Endothelial cell of hepatic sinusoid (primary cell): ENCODE results near the gene IRX6.

Source experiments
- in situ Hi-C: cut with HindIII; loops from 2 replicates; pipeline ENCODE4 v1.10.0; 2017; ENCODE audit warnings: low sequenced_read_pairs

IRX6 gene

DNA sequence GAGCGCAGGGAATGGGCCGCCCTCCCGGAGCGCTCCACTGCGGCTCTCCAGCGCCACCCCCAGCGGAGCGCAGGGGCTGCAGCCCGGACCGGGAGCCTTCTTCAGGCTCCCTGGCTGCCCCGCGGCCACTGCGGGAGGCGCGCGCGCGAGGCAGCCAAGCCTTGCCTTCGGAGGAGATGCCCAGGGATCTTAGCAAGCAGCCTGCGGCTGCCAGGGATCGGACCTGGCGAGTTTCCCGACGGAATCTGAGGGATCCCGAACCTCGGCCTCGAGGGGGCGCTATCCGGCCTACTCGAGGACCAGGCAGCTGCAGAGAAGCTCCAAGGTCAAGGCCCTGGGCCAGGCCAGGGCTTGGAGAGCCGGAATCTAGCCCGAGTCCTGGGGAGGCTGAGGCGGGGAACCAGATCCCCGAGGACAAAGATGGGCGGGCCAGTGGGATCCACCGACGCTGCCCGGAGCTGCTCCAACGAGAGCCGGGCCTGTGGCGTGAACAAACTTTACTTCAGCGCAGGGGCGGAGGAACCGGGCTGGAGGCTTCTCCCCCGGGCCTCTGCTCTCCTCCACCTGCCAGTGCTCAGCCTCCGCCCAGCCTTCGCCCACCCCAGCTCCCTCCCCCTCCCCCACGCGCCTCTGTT, at the start of gene IRX6:
TSS of gene IRX6 (plus strand) at position 567 of the 635 bp plus-strand sequence. CDS start 889 bp downstream, outside the sequence.
- in situ Hi-C loops, result no loop called here

DNA sequence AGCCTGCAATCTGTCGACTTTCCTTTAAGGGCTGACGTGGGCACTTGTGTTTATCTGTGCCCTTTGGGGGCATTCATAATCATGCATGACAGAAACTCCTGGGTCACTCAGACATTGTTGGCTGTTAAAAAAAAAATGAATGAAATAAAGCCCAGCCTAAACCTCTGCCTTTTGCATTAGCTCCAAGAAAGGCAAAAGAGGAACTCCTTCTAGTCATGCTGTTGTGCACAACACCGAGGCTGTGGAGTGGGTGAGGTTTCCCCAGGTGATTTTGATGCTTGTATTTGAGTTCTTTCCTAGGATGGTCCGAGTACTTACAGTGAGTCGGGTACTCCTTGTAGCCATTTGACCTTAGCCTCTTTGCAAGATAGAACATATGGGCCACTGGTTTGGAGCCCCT, 49.6 kb upstream of the IRX6 start:
- in situ Hi-C loops, result no loop called here

DNA sequence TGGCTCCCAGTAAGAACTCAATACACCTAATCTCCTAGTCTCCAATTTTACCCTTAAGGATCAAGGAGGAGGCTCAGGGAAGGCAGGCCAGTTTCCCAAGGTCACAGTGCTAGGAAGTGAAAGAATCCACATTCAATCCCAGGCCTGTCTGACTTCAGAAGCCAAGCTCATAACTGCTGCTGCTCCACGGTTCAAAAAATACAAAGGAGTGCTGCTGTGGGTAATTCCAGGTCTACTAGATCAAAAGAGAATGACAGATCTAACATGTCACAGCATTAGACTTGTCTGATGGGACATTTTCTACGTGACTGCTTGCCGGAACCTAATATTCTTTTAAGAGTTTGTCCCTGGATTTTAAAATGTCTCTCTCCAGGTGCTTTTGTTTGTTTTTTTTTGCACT, 48.8 kb upstream of the IRX6 start:
- in situ Hi-C loops, result no loop called here

DNA sequence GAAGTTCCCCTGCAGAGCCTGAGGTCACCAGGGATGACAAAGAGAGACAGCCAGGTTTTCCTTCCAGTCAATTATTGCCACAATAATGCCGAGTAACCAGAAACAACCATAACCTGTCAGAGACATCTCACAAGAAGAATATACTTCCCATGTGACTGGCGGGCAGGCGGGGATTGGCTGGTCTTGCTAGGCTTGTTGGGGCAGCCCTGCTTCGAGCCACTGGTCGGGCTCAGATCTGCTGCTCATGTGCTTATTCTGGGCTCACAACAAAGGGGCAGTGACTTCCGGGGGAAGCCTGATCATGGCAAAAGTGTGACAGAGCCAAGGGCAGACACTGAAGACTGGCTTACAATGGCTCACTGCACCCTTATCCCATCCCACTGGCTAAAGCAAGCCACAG, 48.1 kb upstream of the IRX6 start:
- in situ Hi-C loops, result no loop called here

DNA sequence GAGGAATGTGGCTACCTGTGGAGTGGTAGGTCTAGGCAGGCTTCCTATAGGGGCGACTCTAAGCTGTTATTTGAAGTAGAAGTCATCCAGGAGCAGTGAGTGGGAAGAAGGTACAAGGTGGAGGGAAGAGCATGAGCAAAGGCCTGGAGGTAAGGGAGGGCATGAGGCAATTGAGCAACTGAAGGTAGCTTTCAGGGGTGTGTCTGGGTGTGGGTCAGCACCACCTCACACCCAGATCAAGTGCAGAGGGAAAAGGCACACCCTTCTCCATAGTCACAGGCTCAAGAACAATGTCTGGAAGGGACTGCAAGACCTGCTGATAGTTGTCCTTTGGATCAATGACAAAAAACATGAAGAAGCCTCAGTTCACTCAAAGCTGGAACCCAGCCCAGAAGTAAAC, 46.5 kb upstream of the IRX6 start:
- in situ Hi-C loops, result no loop called here

DNA sequence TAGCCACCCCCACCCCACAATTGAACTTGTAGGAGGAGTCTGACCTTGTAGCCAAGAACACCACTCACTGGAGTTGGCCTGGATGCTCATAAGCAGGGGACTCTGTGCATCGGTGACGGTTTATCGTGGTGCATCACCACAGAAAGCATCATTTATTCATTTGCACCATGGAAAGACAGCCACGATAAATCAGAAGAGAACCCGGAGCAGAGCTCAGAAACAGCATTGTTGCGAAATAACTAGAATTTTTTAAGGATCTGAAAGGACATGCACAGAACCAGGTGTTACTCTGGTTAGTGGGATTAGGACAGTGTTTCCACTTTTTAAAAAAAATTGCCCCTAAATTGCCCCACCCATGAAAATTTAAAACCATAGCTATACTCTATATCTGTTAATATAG, 44.4 kb upstream of the IRX6 start:
- in situ Hi-C loops, result no loop called here

DNA sequence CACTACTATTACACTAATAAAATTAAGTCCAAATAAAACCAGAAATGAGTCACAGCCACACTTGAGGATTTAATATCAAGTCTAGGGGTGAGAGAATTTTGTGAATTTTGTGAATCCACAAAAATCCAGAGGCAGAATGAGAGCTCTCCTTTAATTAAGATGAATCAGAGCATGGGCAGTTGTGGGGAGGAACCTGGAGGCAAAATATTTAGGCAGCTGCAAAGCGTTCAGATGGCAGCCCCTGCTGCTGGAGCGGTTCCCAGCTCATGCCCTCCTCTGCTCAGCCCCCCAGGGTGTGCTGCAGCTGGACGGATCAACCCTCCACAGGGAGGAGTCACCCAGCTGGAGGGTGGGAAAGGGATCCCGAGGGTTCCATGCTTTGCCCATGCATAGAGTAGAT, 43.4 kb upstream of the IRX6 start:
- in situ Hi-C loops, result no loop called here

DNA sequence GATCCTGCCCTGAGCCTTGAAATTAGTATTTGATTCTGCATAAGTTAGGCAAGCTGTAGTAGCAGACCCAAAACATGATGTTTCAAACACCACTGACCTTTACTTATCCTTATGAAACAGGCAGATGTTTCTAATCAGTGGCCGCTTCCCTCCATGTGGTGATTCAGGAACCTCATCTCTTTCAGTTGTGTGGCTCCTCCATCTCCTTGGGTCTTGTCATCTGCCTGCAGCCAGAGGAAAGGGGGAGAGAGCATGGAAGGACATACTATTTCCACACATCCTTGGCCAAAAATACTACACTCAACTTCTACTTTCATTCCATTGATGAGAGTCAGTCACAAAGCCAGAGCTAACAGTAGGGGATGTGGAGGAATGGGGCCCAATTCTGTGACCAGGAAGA, 41.6 kb upstream of the IRX6 start:
- in situ Hi-C loops, result no loop called here

DNA sequence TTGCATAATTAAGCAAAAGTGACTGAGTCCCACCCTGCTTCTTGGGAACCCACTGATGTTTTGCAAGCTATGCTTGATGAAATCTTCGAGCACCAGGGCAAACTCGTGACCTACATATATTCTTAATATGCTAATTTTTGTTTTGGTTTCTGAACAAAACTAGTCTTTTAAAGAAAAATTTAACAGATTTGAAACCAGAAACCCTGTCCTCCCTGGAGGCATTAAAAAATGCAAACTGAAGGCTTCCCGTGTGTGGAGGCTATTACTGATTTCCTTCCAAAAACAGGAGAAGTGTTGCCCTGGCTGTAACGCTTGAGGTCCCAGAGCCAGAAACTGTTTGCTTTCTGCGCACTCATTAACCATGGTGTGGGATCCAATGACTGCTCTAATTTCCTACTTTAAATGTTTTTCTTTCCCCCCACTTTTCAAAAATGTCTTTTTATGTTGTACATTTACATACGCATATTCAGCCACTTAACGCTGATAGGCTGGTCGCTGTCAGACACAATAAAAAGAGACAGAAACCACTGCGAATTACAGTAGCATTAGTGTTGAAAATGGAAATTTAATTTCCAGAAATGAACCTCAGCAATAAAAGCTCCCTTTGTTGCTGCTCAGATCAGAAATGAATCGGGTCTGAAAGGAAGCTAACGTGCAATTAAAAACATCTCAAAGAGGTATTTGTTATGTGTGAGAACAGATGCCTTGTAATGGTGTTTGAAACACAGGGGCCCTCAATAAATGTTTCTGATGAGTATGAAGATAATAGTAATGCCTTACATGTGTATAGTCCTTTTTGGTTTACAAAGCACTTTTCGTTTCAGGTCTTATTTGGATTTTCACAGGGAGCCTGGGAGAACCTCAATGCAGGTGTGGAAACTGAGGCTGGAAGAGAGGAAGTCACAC, 39.9 kb upstream of the IRX6 start:
- in situ Hi-C loops, result no loop called here

DNA sequence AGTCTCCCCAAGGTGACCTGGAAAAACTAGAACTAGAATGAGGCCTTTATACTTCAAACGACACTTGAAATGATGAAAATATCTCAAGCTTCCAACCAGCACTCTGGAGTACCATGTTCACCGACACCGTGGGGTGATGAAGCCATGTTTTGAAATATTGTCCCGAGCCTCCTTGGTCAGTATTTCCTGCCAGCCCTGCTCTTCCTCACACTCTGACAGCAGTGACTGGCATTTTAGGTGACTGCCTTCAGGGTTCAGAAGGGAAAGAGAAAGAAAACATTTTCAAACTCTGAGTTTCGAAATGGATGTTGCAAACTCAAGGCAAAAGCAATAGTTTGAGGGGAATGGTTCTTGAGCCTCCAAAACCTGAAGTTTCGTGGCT, 39.3 kb upstream of the IRX6 start:
- in situ Hi-C loops, result no loop called here

DNA sequence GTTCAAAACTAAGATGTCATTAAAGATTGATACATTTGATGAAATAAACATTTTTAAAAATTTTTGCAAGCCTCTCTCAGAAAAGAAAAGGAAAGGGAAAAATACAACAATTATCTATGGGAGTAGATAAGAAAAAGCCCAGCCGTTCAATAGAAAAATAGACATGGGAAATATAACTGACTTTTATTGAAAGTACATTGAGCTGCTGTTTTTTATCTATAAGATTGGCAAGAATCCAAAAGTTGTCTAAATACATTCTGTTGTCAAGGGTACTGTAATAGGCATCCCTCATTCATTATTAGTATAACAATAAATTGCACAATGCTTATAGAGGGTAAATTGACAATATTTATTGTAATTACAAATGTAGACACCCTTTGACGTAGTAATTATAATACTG, 38.4 kb upstream of the IRX6 start:
- in situ Hi-C loops, result no loop called here

DNA sequence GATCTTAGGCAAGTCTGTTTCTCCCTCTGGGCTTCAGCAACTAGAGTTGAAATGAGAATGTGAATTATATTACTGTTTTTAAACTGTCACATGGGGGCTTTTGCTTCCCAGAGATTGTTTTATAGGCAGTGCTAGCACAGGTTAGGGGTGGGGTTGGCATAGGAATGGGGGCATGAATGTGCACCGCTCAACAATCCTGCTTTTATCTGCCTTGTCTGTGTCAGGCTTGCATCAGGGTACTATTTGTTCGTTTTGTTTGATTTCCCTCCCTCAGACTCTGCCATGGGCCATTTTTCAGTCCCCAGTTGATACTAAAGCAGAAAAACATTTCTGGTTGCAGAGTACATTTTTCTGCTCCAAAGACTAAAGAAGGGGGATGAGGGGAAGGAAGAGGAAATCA, 34.6 kb upstream of the IRX6 start:
- in situ Hi-C loops, result no loop called here

DNA sequence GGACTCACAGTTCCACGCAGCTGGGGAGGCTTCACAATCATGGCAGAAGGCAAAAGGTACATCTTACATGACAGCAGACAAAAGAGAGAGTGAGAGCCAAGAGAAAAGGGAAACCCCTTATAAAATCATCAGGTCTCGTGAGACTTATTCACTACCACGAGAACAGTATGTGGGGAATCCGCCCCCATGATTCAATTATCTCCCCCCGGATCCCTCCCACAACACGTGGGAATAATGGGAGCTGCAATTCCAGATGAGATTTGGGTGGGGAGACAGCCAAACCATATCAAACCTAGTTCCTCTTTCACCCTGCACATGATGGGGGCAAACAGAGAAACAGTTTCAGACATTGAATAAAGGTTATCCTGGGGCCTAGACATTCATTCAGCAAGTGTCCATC, 32.2 kb upstream of the IRX6 start:
- in situ Hi-C loops, result no loop called here

DNA sequence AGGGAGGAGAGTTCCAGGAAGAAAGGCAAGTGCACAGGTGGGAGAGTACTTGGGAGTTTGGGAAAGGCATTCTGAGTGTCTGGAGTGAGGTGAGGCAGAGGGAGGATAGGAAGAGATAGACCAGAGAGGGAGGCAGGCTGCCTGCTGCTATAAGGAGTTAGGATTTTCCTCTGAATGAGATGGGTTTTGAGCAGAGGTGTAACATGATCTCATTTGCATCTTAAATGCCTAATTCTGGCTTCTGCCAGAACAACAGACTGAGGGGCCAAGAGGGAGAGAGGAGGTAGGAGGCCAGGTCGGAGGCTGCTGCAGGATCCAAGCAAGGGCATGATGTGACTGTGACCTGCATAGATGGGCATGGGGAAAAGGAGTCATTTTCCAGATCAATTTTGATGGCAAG, 31.5 kb upstream of the IRX6 start:
- in situ Hi-C loops, result no loop called here

DNA sequence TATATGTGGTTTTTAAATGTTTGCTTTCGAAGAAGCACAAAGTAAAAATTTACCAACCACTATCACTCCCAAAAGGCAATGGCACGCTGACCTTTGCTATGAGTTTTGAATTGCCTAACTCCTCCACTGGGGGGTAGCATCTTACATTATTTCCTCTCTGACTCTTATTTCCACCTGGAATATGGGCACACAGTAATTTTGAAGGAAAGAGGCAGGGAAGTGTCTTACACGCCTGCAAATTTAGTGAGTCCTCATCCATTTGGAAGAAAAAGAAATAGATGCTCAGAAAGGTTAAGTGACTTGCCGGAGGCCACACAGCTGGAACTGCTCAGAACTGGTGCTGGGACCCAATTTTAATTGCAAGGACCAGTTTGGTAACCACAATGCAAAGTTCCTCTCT, 29.9 kb upstream of the IRX6 start:
- in situ Hi-C loops, result no loop called here

DNA sequence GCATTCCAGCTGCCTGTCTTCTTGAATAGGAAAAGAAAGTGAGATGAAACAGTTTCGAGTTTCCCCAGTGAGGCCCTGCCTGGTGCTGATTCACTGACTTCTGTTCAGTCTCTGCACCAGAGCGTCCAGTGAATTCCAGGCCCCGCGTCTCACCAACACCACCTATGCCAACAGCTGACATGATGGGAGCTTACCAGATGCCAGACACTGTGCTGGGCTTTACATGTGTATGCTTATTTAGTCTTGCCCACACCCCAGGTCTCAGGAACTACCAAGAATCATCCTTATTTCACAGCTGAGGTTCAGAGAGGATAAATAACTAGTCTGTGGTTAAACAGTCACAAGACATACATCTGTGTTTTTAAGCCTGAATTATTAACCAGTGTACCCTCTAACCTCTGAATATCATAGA, 29.1 kb upstream of the IRX6 start:
- in situ Hi-C loops, result no loop called here

DNA sequence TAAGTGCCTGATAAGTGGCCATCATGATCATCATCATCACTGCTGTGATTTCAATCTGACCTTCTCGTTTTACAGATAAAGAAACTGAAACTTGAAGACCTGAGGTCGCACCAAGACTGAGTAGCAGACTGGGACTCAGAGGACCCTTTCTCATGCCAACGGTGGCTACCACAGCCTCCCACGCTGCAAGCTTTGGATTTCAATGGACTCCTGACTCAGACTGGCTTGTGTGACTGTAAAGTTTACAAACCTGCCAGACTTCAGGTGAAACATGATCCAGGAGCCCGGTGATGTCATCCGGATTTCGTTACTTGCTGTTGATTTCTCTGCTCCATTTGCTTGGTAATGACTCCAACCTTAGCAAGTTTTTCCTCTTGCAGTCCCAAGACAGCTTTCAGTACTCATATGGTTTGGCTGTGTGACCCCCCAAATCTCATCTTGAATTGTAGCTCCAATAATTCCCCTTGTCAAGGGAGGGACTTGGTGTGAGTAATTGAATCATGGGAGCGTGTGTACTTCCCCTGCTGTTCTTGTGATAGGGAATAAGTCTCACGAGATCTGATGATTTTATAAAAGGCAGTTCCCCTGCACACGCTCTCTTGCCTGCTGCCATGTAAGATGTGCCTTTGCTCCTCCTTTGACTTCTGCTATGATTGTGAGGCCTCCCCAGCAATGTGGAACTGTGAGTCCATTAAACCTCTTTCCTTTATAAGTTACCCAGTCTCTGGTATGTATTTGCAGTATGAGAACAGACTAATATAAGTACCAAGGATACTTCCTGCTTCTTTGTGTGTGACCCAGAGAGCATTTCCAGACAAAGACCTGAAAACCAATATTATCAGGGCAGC, 26.7 kb upstream of the IRX6 start:
- in situ Hi-C loops, result no loop called here

DNA sequence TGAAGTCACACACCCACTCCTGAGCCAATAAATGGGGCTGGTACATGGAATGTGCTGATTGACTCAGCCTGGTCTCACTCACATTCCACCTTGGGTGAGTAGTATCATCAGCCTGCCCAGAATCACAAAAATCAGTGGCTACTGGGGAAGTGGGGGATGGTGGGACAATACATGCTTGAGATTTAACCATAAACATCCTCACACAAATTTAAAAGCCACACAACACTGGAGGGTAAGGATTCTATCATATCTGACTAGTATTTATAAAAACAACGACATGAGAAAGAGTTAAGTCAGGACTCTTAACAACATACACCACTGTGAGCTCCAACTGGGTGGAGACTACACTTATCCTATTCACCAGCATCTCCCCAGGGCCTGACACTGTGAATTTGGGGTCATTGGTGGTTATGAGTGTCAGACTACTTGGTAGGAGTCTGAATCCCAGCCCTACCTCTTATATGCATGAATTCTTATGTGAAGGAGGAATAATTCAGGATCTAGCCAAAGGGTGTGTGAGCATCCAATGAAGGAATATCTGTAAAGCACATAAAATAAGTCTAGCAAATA, 26.0 kb upstream of the IRX6 start:
- in situ Hi-C loops, result no loop called here

DNA sequence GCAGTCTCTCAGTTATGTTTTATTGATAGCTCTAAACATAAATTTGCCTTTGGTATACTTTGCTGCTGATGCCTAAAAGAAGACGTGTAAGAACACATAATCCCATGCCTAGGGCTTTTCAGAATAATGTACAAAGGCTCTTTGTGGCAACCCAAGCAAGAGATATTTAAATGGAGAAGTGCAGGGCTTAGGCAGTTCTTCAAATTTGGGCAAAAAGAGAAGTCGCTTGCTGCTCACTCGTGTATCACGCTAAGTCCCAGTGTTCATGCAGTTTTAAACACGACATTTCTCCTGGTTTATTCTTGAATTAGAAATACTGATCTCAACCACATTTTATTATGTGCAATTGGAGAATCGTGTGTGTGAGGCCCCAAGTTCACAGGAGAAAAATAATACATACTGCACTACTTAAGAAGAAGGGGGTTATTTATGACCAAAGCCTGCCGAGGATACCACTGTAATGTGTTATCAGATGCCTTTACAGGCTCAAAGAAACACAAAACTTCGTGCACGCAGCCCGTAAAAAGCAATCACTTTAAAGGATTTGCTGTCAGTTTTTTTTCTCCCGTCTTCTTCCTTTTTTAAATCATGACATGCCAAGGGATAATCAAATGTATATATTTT, 22.5 kb upstream of the IRX6 start:
- in situ Hi-C loops, result no loop called here

DNA sequence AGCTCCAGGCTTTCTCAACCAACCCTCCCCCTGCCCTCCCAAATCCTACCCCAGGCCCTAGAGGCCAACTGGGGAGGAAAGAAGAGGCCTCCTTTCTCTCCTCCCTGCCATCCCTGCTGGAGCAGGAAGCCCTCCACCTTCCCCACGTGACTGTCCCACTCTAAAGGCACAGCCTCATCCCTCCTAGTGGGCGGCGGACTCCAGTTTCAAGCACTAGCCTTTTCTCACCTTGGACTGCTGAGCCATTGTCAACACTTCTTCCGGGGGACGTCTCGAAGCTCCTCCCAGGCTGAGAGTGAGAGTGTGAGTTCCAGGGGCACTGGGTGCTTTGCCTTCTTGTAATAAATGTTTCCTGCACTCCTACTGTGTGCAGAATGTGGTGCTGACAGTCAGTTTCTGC, 21.4 kb upstream of the IRX6 start:
- in situ Hi-C loops, result no loop called here

DNA sequence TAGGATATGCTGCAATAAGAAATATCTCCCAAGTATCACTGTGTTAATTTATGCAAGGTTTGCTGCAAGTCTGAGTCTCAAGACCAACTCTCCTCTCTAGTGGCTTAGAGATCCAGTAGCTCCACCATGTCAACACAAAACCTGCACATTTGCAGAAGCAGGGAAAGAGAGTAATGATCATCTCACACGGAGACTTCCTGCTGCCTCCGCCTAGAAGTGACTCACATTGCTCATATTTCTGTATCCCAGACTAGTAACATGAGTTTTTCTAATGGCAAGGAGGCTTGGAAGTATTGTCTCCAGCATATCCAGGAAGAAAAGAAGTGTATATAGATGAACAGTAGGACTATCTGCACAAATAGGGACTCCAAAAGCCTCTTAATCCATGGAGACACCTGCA, 15.0 kb upstream of the IRX6 start:
- in situ Hi-C loops, result no loop called here
